Dedifferentiated amniotic fluid mesenchymal stem cell (primary cell): ENCODE results near the gene AKR1A1.

Experiments used
- DNase-seq: peaks from one replicate; pipeline ENCODE4 v3.0.0-alpha.2; 2016; ENCODE audit errors: extremely low spot score

Gene AKR1A1

DNA sequence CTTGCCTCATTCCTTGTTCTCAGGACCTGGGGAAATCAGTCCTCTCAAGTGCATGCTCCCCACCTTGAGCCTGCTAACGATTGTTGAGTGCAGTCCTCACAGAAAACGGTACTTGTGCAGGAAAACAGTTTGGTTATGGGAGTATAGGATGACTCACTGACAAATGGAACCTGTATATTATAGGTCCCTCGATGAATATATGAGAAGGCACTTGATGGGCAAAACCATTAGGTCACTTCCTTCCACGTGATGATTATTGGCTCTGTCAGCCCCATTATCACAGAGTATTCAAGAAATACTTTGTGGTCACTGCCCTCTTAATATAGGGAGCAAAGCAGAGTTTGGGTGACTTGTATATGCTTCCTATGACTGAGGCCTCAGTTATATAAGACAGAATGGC lies 67.0 kb downstream of the AKR1A1 start:
- no peak for DNase-seq

DNA sequence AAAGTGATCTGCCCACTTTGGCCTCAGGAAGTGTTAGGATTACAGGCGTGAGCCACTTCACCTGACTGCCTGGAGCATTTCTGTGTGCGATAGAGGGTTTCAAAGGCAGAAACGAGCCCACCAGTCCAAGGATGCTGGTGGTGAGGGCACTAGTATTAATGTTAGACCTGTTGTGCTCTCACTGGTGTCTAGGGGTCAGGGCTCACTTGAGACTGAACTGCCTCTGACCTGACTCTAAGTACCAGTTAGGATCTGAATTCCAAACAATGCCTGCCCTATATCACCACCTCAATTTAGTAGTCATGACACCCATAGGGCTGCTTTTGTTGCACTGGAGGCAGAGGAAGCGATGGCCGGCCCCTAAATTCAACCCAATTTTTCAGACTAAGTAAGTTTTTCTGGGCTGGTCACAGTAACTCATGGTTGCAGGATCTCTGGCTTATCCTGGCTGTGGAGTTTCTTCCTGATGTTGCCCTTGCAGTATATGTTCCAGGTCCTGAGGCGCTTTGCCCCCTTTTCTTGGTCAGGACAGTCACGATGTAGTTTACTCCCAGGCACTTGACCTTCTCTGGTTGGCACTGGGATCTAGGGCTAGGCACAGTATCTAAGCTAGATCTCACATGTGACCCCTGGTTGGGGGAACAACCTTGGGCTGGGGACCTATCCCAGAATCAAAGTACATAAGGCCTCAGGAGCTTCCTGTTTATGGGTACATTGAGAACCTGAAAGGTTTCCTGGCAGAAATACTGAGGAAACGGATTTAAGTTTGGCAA lies 68.7 kb downstream of the AKR1A1 start:
- DNase-seq = no peak
